Heart left ventricle (tissue), 13 donors: Measurements from ENCODE around the gene DDX54.

Experiments
- POLR2A ChIP-seq, 2 donors: fragments of 450-650 bp; IDR thresholded peaks; one replicate each; pipeline ENCODE4 v1.6.1; 2017; ENCODE audit warnings: antibody characterized with exemption in 2 of 2, mild to moderate bottlenecking in 2 of 2, moderate library complexity in 2 of 2
- TF ChIP-seq, protein P1 (sequence below), 12 donors: fragments of 200-600 bp; sonication (generic) in 4 of 12; IDR thresholded peaks; one replicate each; pipeline versions ENCODE4 v1.5.0 to v1.8.0; 2018 to 2022; ENCODE audit warnings: antibody characterized with exemption in 12 of 12, mild to moderate bottlenecking in 5 of 12
- donor health status: ischemic (EF 13 %, LVEDD 7.1; RV severe dilation, severe dysfunction).
- donor health status: DM: no; HTN: yes; CAD: no.
- donor health status: DM: no; HTN: no; CAD: no.
- donor health status: ischemic (EF 25% LVEDD 6.9; RV normal size, moderate dysfunction).
- donor health status: ischemic (EF 25% LVEDD 5.7; RV mildly dilated, moderate dysfunction).
- donor health status: ischemic (EF 35%, LVEDD 5.7; RV mildly dilated, moderate dysfunction).
- donor health status: nonischemic (EF 11% LVEDD 7.7; RV severe dilation, severe dysfunction).
- donor health status: DM: yes; HTN: yes; CAD: no.
- donor health status: PGD.
- donor health status: ischemic (EF 29% LVEDD 5.4; RV normal size, mild dysfunction).
- donor health status: nonischemic (EF 23%, LVEDD 6.1; RV moderate dilation, normal function).

DNA sequence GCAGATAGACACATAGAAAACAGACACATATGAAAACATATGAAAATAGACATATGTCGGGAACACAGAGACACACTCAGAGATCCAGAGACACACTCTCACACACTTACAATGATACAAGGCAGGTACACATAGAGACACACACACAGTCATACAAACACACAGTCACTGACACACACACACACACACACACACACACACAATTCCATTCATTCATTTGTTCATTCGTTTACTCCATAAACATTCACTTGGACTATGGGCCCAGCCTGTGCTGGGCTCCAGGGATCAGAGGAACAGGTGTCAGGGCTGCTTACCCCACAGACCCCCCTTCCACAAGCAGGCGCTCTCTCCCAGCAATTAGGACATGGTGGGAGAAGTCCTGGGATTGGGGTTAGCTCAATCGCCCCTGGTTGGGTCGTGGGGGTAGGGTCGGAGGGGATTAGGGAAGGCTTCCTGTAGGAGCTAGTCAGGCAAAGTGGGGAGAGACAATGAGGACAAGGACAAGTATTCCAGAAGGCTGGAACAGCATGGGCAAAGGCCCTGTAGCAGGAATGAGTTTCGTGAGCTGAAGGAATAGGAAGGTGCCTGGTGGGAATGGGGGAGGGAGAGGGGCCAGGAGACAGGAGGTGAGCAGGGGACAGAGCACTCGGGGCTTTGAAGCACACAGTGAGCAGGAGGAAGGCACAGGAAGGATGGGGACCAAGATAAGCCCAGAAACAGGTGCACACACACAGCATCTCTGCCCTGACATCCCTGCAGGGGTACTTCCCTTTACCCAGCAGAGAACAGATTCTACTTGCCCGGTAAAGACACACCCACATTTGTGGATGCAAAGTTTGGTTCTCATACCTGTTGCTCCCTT lies 56.2 kb downstream of the DDX54 start:
- TF ChIP-seq, protein P1, sequence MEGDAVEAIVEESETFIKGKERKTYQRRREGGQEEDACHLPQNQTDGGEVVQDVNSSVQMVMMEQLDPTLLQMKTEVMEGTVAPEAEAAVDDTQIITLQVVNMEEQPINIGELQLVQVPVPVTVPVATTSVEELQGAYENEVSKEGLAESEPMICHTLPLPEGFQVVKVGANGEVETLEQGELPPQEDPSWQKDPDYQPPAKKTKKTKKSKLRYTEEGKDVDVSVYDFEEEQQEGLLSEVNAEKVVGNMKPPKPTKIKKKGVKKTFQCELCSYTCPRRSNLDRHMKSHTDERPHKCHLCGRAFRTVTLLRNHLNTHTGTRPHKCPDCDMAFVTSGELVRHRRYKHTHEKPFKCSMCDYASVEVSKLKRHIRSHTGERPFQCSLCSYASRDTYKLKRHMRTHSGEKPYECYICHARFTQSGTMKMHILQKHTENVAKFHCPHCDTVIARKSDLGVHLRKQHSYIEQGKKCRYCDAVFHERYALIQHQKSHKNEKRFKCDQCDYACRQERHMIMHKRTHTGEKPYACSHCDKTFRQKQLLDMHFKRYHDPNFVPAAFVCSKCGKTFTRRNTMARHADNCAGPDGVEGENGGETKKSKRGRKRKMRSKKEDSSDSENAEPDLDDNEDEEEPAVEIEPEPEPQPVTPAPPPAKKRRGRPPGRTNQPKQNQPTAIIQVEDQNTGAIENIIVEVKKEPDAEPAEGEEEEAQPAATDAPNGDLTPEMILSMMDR (IDR thresholded peaks at IDR 0.05), result no peak
- TF ChIP-seq POLR2A (IDR thresholded peaks at IDR 0.05), result no peak
